IMR-90 (cell line): ENCODE data around the gene AGAP4.
"Not testable (repeated sequence)": the region's sequence is repeated elsewhere in the genome, so short reads cannot be mapped to it uniquely, and the experiment has no call there.

ENCODE experiments used
- BHLHE40 ChIP-seq: fragments of 150-350 bp; IDR thresholded peaks from 2 replicates; pipeline ENCODE4 v1.6.1; 2016; ENCODE audit warnings: mild to moderate bottlenecking, low read depth, low read length
- CTCF ChIP-seq: conservative IDR thresholded peaks from 2 replicates; pipeline ENCODE4 v1.5.1; 2012; ENCODE audit warnings: mild to moderate bottlenecking, low read depth, low read length, improper control_type of control experiment
- POLR2A ChIP-seq: IDR thresholded peaks from 2 replicates; pipeline ENCODE4 v1.6.1; 2012; ENCODE audit warnings: mild to moderate bottlenecking, low read depth, low read length
- USF2 ChIP-seq: fragments of 150-350 bp; IDR thresholded peaks from 2 replicates; pipeline ENCODE4 v1.6.1; 2017; ENCODE audit warnings: mild to moderate bottlenecking, antibody characterized with exemption, low read length, low read depth

DNA sequence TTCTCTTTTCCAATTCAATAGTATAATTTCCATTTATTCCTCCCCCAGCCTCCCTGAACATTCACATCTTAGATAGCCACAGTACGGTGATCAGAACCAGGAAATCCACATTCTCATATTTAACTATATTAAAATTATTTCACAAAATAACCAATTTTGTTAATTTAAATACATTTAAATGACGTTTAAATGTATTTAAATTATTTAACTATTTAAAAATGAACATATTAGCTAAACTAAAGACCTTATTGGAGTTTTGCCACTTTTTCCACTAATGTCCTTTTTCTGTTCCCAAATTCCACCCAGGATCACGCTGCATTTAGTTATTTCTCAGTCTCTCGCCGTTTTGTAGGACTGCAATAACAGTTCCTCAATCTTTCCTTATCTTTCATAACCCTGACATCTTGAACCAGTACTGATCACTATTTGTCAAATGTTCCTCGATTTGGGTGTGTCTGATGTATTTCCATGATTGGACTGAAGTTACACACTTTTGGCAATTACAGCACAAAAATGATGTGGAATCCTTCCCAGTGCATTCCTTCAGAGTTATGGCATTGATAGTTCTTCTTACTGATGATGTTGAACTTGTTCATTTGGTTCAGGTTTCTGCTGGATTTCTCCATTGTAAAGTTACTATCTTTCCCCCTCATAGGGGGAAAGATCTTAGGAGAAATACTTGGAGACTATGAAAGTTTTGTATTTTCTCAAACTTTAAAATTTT lies 27.0 kb downstream of the AGAP4 start:
- not testable (repeated sequence) for TF ChIP-seq USF2, CTCF, POLR2A, BHLHE40
